CD14-positive monocyte (primary cell): ENCODE data around the gene ANO2. TPM values are rescaled to one million over a fixed set of nuclear protein-coding genes. Genes with fewer than 3 reads are reported as not detected.

Experiments used
- DNase-seq, 3 donors: peaks; one replicate each; pipeline ENCODE4 v3.0.0-alpha.2; 2011 to 2022
- H2AFZ ChIP-seq: 2 replicates; pipeline ENCODE4 v1.6.0; 2012; ENCODE audit warnings: mild to moderate bottlenecking, low read depth, low read length, inconsistent platforms; ENCODE audit not compliant: insufficient read depth, poor library complexity, severe bottlenecking
- H3K27ac ChIP-seq, 2 donors: 1 replicate in 1 of 2; 2 replicates in 1 of 2; pipeline ENCODE4 v1.5.1; 2012 to 2013; ENCODE audit warnings: low read length in 2 of 2, control low read depth in 1 of 2, inconsistent platforms in 1 of 2, low read depth in 1 of 2, mild to moderate bottlenecking in 1 of 2
- H3K27me3 ChIP-seq, 2 donors: one replicate each; pipeline versions ENCODE4 v1.6.0 to v1.6.1; 2011 to 2013; ENCODE audit warnings: low read length in 2 of 2; ENCODE audit not compliant: control insufficient read depth in 2 of 2, insufficient read depth in 2 of 2
- H3K36me3 ChIP-seq, 2 donors: replicated peaks in 1 of 2; 1 replicate in 1 of 2; 2 replicates in 1 of 2; pipeline versions ENCODE4 v1.5.1 to v1.6.1; 2012 to 2013; ENCODE audit warnings: low read length in 2 of 2, control low read depth in 1 of 2, inconsistent platforms in 1 of 2, mild to moderate bottlenecking in 1 of 2; ENCODE audit not compliant: insufficient read depth in 2 of 2, control insufficient read depth in 1 of 2
- H3K4me1 ChIP-seq, 2 donors: 1 replicate in 1 of 2; 2 replicates in 1 of 2; pipeline versions ENCODE4 v1.5.1 to v1.6.1; 2012 to 2013; ENCODE audit warnings: low read length in 2 of 2, control low read depth in 1 of 2, inconsistent platforms in 1 of 2, mild to moderate bottlenecking in 1 of 2, moderate library complexity in 1 of 2; ENCODE audit not compliant: insufficient read depth in 2 of 2, control insufficient read depth in 1 of 2
- H3K4me2 ChIP-seq: replicated peaks from 2 replicates; pipeline ENCODE3; 2012; ENCODE audit warnings: low read length, moderate library complexity, mild to moderate bottlenecking; ENCODE audit not compliant: poor library complexity, severe bottlenecking; ENCODE audit errors: extremely low read depth
- H3K4me3 ChIP-seq, 3 experiments: fragments of 200-600 bp in 1 of 3; sonication (generic) in 1 of 3; replicated peaks in 1 of 3; 1 replicate in 2 of 3; 2 replicates in 1 of 3; pipeline ENCODE4 v1.5.1; 2011 to 2013; ENCODE audit warnings: low read length in 3 of 3, mild to moderate bottlenecking in 3 of 3, control low read depth in 2 of 3, low read depth in 2 of 3, inconsistent platforms in 1 of 3, moderate library complexity in 1 of 3
- H3K79me2 ChIP-seq: 2 replicates; pipeline ENCODE4 v1.6.0; 2012; ENCODE audit warnings: mild to moderate bottlenecking, control low read depth, inconsistent platforms, low read length, moderate library complexity; ENCODE audit not compliant: insufficient read depth
- H3K9ac ChIP-seq: 2 replicates; pipeline ENCODE4 v1.6.0; 2017; ENCODE audit warnings: low read length, mild to moderate bottlenecking; ENCODE audit not compliant: insufficient read depth, poor library complexity, severe bottlenecking
- H3K9me3 ChIP-seq, 2 donors: replicated peaks in 1 of 2; 1 replicate in 1 of 2; 2 replicates in 1 of 2; pipeline versions ENCODE4 v1.5.1 to v1.6.1; 2012 to 2013; ENCODE audit warnings: low read length in 2 of 2, control low read depth in 1 of 2; ENCODE audit not compliant: control insufficient read depth in 1 of 2, insufficient read depth in 1 of 2
- H4K20me1 ChIP-seq: 2 replicates; pipeline ENCODE4 v1.6.0; 2012; ENCODE audit warnings: mild to moderate bottlenecking, low read length, control low read depth, moderate library complexity; ENCODE audit not compliant: insufficient read depth
- H3K27ac Mint-ChIP-seq, 7 donors: one replicate each; pipeline ENCODE4 v1.8.0; 2020; ENCODE audit warnings: mild to moderate bottlenecking in 7 of 7, mixed read lengths in 7 of 7, moderate library complexity in 6 of 7, inconsistent platforms in 2 of 7
- H3K27me3 Mint-ChIP-seq, 3 donors: one replicate each; pipeline ENCODE4 v1.8.0; 2021 to 2022; ENCODE audit warnings: low read depth in 3 of 3, mild to moderate bottlenecking in 3 of 3, mixed read lengths in 3 of 3, moderate library complexity in 3 of 3, inconsistent platforms in 1 of 3
- H3K36me3 Mint-ChIP-seq, 2 donors: one replicate each; pipeline ENCODE4 v1.8.0; 2020; ENCODE audit warnings: mixed read lengths in 2 of 2, inconsistent platforms in 1 of 2, mild to moderate bottlenecking in 1 of 2
- H3K4me1 Mint-ChIP-seq: one replicate; pipeline ENCODE4 v1.8.0; 2020; ENCODE audit warnings: mild to moderate bottlenecking, mixed read lengths
- H3K4me3 Mint-ChIP-seq, 2 donors: one replicate each; pipeline ENCODE4 v1.8.0; 2020; ENCODE audit warnings: mild to moderate bottlenecking in 2 of 2, mixed read lengths in 2 of 2, moderate library complexity in 1 of 2
- H3K9me3 Mint-ChIP-seq, 7 donors: one replicate each; pipeline ENCODE4 v1.8.0; 2020 to 2022; ENCODE audit warnings: mixed read lengths in 7 of 7, mild to moderate bottlenecking in 6 of 7, moderate library complexity in 6 of 7, inconsistent platforms in 2 of 7
- CTCF ChIP-seq: fragments of 200-600 bp; IDR thresholded peaks from one replicate; pipeline ENCODE4 v1.8.0; 2022; ENCODE audit warnings: antibody characterized with exemption, mild to moderate bottlenecking
- WGBS: methylation state at CpG from one replicate; pipeline ENCODE4 v1.1.5; 2013; ENCODE audit warnings: missing lambda C conversion rate; ENCODE audit not compliant: insufficient coverage; 5-methylcytosine and 5-hydroxymethylcytosine counted together
- intact Hi-C, 2 donors: fragments of 100-400 bp; cut with micrococcal nuclease; formaldehyde crosslinking; loops; one replicate each; pipeline versions ENCODE4 v1.15.0 to v1.15.1; 2023
- polyA plus RNA-seq, 3 donors: library from polyadenylated mRNA; depleted of rRNA in 1 of 3; unstranded in 2 of 3; stranded (reverse) in 1 of 3; fragments of 300-500 nt in 2 of 3; fragments of >200 nt in 1 of 3; fragmentation: Illumina TruSeq in 2 of 3; gene quantifications; 1 replicate in 2 of 3; 2 replicates in 1 of 3; pipeline ENCODE4 v1.2.3, GENCODE V29; 2012 to 2021

ANO2 gene
- polyA plus RNA-seq, 3 donors, result not detected

- Histone ChIP-seq H3K4me3 (no peak overlapping the region), H3K4me2 (no peak overlapping the region), H2AFZ (no peak overlapping the region), H3K27me3 (peaks cover 0 to 5% of the 10 kb centered on the region in 2 donors), H3K79me2 (no peaks in the 10 kb centered on the region), H3K9me3 (no peaks in the 10 kb centered on the region), H3K36me3 (no peaks in the 10 kb centered on the region), H3K9ac (no peak overlapping the region), H3K27ac (no peak overlapping the region), H4K20me1 (no peaks in the 10 kb centered on the region), H3K4me1 (no peaks in the 10 kb centered on the region)
- Mint-ChIP-seq H3K27ac (no peak overlapping the region), H3K4me3 (no peak overlapping the region), H3K27me3 (peaks cover 2 to 4% (median 3%) of the 10 kb centered on the region in 3 donors), H3K9me3 (peaks cover 0 to 3% (median 2%) of the 10 kb centered on the region in 7 donors), H3K4me1 (no peaks in the 10 kb centered on the region), H3K36me3 (no peaks in the 10 kb centered on the region)
- 100% methylated on average over 1 of the region's 3 CpGs for WGBS
- intact Hi-C loops, result no loop called here
- no peak for TF ChIP-seq CTCF
- no peak for DNase-seq
These were observed 160.5 kb downstream of the ANO2 start for GRCh38 chr12:5784462-5785130.

GRCh38 chr12:5783289-5783920 is 161.7 kb downstream of the ANO2 start:
- H3K9ac ChIP-seq, result no peak overlapping the region

More at GRCh38 chr12:5783289-5783920, 161.7 kb downstream of the ANO2 start:
- Histone ChIP-seq H3K27ac (no peak overlapping the region), H3K4me2 (no peak overlapping the region), H3K36me3 (no peaks in the 10 kb centered on the region), H3K4me1 (no peaks in the 10 kb centered on the region), H3K27me3 (peaks cover 0 to 5% of the 10 kb centered on the region in 2 donors), H2AFZ (no peak overlapping the region), H4K20me1 (no peaks in the 10 kb centered on the region), H3K4me3 (no peak overlapping the region), H3K9me3 (no peaks in the 10 kb centered on the region), H3K79me2 (no peaks in the 10 kb centered on the region)
- H3K27ac Mint-ChIP-seq, result peak overlapping the region in 1 of 7 donors; percentile 40
- intact Hi-C loops, result no loop called here
- peaks cover 0 to 3% (median 2%) of the 10 kb centered on the region in 7 donors for H3K9me3 Mint-ChIP-seq
- H3K4me3 Mint-ChIP-seq, result no peak overlapping the region
- no peak for TF ChIP-seq CTCF
- H3K36me3 Mint-ChIP-seq, result no peaks in the 10 kb centered on the region
- WGBS, result 91% methylated on average over 3 of the region's 4 CpGs
- peaks cover 2 to 7% (median 4%) of the 10 kb centered on the region in 3 donors for H3K27me3 Mint-ChIP-seq
- no peak for DNase-seq
- no peaks in the 10 kb centered on the region for H3K4me1 Mint-ChIP-seq
